ENCODE measurements around the gene ABCA13.

The ABCA13 gene

DNA sequence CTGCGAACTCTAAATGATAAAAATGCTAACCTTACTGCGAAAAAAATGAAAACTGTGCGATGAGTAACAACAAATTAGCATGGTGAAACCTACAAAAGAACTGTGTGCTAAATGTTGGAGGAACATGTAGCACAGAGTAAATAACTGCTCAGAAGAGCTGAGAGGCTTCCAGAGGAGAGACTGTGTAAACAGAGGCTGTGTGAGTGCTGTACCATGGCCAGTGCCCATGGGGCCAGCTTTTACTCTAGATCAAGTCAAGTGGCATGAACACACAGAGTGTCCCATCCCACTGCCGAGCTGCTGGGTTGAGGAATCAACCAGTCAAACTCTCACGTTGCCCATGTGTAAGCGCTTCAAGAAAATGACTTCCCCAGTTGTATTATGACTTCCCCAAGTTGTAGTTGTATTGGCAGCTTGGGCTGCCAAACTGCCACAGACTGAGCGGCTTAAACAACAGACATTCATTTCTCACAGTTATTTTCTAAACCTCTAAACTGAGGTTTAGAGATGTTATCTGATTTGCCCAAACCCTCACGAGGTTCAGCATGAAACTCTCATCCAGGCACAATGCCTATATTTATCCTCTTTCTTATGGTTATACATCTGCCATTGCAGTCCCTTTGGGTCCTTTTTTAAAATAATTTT, 270.7 kb downstream of the ABCA13 start:
- Mint-ChIP-seq H3K36me3 (ENCODE audit: low read depth) (no peaks in the 10 kb centered on the region), H3K27ac (no peak overlapping the region), H3K4me3 (no peak overlapping the region), H3K9me3 (peaks cover 11% of the 10 kb centered on the region), H3K27me3 (ENCODE audit: low read depth) (peaks cover 3% of the 10 kb centered on the region), H3K4me1 (ENCODE audit: low read depth) (peaks cover 11% of the 10 kb centered on the region)
- DNase-seq (ENCODE audit: low spot score) = no peak

DNA sequence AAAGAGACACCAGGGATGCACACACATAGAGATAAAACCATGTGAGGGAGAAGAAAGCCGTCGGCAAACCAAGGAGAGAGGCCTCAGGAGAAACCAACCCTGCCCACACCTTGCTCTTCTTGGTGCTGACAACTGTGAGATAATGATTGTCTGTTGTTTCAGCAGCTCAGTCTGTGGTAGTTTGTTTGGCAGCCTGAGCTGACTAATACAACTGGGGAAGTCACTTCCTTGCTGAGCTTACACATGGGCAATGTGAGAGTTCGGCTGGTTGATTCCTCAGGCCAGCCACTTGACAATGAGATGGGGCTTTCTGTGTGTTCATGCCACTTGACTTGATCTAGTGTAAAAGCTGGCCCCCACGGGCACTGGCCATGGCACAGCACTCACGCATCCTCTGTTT, 271.8 kb downstream of the ABCA13 start:
- Mint-ChIP-seq H3K36me3 (ENCODE audit: low read depth) (no peaks in the 10 kb centered on the region), H3K27ac (no peak overlapping the region), H3K27me3 (ENCODE audit: low read depth) (no peaks in the 10 kb centered on the region), H3K4me1 (ENCODE audit: low read depth) (peaks cover 11% of the 10 kb centered on the region), H3K4me3 (no peak overlapping the region), H3K9me3 (peaks cover 11% of the 10 kb centered on the region)
- DNase-seq (ENCODE audit: low spot score) = no peak

DNA sequence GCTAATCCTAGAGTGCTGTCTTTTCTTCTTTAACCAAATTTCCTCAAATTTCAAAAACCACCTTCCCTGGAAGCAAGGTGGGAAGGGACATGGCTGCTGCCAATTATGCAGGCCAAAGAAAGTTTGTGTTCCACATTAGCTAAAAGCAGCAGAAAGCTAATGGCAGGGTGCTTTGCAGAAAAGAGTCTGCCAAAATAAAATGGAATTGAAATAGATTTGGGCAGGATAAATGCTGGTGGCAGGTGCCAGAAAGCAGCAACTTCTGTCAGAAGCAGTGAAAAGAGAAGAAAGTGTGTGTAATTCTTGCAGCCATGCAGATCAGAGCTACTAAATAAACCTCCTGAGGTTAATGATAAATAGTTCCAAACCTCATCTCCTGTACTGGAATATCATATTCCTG, 275.5 kb downstream of the ABCA13 start:
- no peaks in the 10 kb centered on the region for H3K36me3 Mint-ChIP-seq (ENCODE audit: low read depth)

DNA sequence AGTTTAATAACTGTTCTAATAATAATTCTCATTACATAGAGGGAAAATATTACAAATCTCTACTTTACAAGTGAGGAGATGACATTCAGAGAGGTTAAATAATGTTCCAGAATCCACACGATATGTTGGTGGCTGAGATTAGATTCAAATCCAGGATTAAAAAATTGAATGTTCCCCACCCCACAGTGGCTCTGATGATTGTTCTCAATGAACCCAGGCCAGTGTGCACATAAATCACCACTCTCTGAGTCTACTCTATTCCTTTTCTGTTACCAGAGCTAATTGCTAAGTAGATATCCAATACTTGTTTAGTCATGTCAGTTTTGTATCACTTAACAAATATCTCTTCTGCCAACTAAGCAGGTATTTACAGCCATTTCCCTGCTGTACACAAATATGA, 281.0 kb downstream of the ABCA13 start:
- Mint-ChIP-seq H3K27me3 (ENCODE audit: low read depth) (peaks cover 2% of the 10 kb centered on the region), H3K36me3 (ENCODE audit: low read depth) (no peaks in the 10 kb centered on the region), H3K4me1 (ENCODE audit: low read depth) (no peaks in the 10 kb centered on the region), H3K9me3 (no peaks in the 10 kb centered on the region), H3K4me3 (no peak overlapping the region), H3K27ac (no peak overlapping the region)
- DNase-seq (ENCODE audit: low spot score) = no peak

More for the DNA sequence above, 275.5 kb downstream of the ABCA13 start:
- Mint-ChIP-seq H3K27me3 (ENCODE audit: low read depth) (peaks cover 2% of the 10 kb centered on the region), H3K9me3 (peaks cover 11% of the 10 kb centered on the region), H3K27ac (no peak overlapping the region), H3K4me1 (ENCODE audit: low read depth) (peaks cover 11% of the 10 kb centered on the region), H3K4me3 (no peak overlapping the region)
- no peak for DNase-seq (ENCODE audit: low spot score)

DNA sequence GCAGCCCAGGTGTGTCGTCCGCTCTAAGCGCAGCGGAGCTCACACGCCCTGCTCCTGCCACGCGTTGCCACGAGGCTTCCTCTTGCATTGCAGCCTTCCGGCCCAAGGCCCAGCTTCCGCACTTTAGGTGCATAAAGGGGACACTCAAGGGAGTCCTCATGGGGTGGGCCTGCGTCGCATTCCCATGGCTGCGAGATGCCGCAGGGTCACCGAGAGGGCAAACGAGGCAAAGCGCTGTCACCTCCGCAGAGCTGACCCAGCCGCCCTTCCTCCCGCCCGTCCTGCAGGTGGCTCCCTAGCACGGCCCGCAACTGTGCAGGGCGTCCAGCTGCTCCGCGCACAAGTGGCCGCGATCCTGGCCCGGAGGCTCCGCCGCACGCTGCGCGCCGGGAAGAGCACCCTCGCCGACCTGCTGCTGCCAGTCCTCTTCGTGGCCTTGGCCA, 283.5 kb downstream of the ABCA13 start:
- no peaks in the 10 kb centered on the region for H3K9me3 Mint-ChIP-seq
- DNase-seq (ENCODE audit: low spot score) = no peak
- H3K4me3 Mint-ChIP-seq = no peak overlapping the region
- no peaks in the 10 kb centered on the region for H3K36me3 Mint-ChIP-seq (ENCODE audit: low read depth)
- H3K4me1 Mint-ChIP-seq (ENCODE audit: low read depth) = no peaks in the 10 kb centered on the region
- H3K27ac Mint-ChIP-seq = no peak overlapping the region
- H3K27me3 Mint-ChIP-seq (ENCODE audit: low read depth) = peaks cover 6% of the 10 kb centered on the region

DNA sequence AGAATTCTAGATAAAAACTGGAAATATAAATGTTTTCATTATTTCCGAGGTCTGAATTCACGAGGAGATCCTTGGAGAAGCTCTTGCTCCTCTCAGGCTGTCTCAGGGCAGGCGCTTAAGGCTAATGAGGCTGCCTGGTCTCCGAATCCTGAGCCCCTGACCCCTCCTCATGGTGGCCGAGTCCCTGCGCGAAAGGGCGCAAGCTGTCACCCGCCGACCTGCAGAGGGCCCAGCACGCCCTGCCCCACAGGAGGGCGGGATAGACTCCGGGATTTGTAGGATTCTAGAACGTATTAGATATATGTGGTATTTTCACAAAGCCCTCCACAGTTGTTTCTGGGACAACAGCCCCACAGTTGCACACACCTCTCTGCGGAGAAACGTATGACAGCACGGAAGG, 284.1 kb downstream of the ABCA13 start:
- no peaks in the 10 kb centered on the region for H3K9me3 Mint-ChIP-seq
- H3K27ac Mint-ChIP-seq = no peak overlapping the region
- no peaks in the 10 kb centered on the region for H3K36me3 Mint-ChIP-seq (ENCODE audit: low read depth)
- no peak overlapping the region for H3K4me3 Mint-ChIP-seq
- DNase-seq (ENCODE audit: low spot score) = no peak
- peaks cover 6% of the 10 kb centered on the region for H3K27me3 Mint-ChIP-seq (ENCODE audit: low read depth)
- no peaks in the 10 kb centered on the region for H3K4me1 Mint-ChIP-seq (ENCODE audit: low read depth)

DNA sequence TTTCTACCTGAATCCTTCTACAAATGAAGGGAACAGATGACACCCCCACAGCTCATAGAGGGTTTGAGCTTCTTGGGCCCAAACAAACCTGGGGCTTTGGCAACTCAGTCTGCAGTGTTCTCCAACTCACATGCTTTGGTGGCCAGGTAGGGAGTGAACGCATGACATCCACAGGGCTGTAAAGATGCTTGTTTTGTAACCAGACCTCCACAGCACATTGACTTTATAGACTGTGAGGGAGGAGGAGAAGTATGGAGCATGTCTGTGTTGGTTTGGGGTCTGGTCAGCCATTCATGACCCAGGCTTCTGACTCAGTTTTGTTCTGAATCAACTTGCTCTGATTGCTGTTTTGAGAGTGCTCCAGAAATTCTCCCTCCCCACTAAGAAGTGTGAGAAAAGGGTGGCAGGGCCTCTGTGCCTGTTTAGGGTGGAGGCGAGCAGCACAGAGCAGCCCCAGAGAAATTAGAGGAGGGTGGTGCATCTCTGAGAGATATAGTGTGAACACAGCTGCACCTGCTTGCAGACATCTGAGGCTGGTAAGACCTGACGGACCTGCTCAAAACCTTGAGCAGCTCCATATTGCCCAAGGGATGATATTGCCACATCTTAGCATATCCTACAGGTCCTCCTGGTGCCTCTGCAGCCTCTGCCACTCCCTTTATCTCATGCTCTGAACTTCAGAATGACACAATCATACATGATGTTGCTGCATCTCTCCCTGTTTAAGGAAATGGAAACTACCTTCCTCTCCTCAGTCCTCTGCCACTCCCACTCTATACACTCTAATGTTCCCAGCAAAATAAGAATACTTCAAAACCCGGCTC, 287.7 kb downstream of the ABCA13 start:
- Mint-ChIP-seq H3K4me3 (no peak overlapping the region), H3K4me1 (ENCODE audit: low read depth) (no peaks in the 10 kb centered on the region), H3K36me3 (ENCODE audit: low read depth) (no peaks in the 10 kb centered on the region), H3K27ac (no peak overlapping the region), H3K9me3 (no peaks in the 10 kb centered on the region), H3K27me3 (ENCODE audit: low read depth) (peaks cover 6% of the 10 kb centered on the region)
- DNase-seq (ENCODE audit: low spot score) = no peak

DNA sequence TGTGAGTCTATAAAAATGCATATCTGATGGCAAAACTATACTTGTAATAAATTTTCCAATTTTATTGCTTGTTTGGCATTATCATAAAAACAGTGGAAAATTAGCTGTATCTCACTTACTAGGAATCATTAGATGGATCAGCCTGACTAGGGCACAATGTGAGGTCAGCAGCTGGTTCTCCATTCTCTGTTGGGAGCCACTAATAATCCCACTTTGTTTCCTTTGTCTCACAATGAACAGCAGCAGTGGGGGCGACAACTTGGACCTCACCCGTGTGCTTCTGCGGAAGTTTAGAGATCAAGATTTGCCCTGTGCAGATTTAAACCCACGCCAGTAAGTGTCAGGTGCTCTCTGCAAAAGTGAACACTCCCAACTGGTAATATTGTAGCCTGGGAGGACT, 295.5 kb downstream of the ABCA13 start:
- H3K36me3 Mint-ChIP-seq (ENCODE audit: low read depth) = no peaks in the 10 kb centered on the region
- no peaks in the 10 kb centered on the region for H3K4me1 Mint-ChIP-seq (ENCODE audit: low read depth)
- H3K27me3 Mint-ChIP-seq (ENCODE audit: low read depth) = no peaks in the 10 kb centered on the region
- no peak for DNase-seq (ENCODE audit: low spot score)
- no peaks in the 10 kb centered on the region for H3K9me3 Mint-ChIP-seq
- H3K4me3 Mint-ChIP-seq = no peak overlapping the region
- no peak overlapping the region for H3K27ac Mint-ChIP-seq

DNA sequence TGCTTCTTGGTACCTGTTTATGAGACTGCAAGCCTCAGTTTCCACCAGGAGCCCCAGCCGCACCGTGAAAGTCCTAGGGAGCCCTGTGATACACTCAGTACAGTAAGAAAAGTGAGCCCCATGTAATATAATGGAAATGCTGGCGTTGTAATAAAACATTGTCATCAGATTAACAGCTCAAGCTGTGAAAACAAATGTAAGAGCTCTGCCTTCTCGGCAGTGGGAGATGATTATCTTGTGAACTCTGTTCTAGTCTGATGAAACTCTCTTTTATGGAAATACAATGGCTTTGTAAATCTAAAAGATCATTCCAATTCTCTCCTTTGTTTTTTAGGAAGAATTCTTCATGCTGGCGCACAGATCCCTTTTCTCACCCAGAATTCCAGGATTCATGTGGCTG, 299.9 kb downstream of the ABCA13 start:
- DNase-seq (ENCODE audit: low spot score) = no peak
- Mint-ChIP-seq H3K4me1 (ENCODE audit: low read depth) (no peaks in the 10 kb centered on the region), H3K27me3 (ENCODE audit: low read depth) (no peaks in the 10 kb centered on the region), H3K4me3 (no peak overlapping the region), H3K9me3 (no peaks in the 10 kb centered on the region), H3K27ac (no peak overlapping the region), H3K36me3 (ENCODE audit: low read depth) (no peaks in the 10 kb centered on the region)

DNA sequence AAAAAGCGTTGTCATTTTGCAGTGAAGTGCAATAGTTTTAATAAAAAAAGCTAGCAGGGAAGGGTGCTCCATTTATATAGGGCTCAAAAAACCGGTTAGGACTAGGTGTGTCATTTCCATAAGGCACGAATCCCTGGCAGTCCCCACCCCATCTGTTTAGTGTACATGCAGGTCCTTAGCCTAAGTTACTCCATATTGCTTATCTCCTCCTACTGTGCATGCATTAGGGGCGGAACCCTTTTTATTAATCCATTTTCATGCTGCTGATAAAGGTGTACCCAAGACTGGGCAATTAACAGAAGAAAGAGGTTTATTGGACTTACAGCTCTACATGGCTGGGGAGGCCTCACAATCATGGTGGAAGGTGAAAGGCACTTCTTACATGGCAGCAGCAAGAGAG, 301.4 kb downstream of the ABCA13 start:
- Mint-ChIP-seq H3K4me1 (ENCODE audit: low read depth) (no peaks in the 10 kb centered on the region), H3K27me3 (ENCODE audit: low read depth) (no peaks in the 10 kb centered on the region), H3K36me3 (ENCODE audit: low read depth) (no peaks in the 10 kb centered on the region), H3K9me3 (no peaks in the 10 kb centered on the region), H3K4me3 (no peak overlapping the region), H3K27ac (no peak overlapping the region)
- no peak for DNase-seq (ENCODE audit: low spot score)

DNA sequence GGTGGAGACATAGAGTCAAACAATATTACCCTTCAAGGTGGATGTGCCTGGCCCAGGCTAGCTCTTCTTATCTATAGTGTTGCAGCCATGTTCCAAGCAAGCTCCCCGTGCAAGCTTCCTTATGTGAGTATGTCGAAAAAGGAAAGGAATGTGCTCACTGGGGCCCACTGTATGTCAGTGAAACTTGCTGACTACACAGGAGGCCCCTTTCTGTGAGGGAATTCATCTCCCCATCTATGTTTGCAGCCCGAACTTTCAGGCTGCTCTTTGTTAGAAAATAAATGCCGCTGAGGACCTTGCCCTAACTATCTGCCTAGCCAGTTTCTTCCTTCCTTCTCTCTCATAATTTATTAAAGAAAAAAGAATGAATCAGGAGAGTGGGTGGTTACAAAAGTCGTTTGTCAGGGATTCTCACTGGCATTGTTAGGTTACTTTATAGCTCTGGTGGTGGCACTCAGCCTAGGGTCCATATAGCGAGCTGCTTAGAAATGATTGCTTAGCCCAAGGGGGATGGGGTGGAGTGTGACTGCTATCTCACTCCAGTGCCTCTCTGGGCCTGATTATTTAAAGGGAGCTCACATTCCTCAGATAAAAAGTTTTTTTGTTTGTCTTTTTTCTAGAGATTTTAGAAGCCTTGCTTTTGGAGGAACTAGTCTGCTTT, 302.1 kb downstream of the ABCA13 start:
- Mint-ChIP-seq H3K9me3 (no peaks in the 10 kb centered on the region), H3K4me1 (ENCODE audit: low read depth) (no peaks in the 10 kb centered on the region), H3K27ac (no peak overlapping the region), H3K27me3 (ENCODE audit: low read depth) (no peaks in the 10 kb centered on the region), H3K4me3 (no peak overlapping the region), H3K36me3 (ENCODE audit: low read depth) (no peaks in the 10 kb centered on the region)
- DNase-seq (ENCODE audit: low spot score) = no peak

DNA sequence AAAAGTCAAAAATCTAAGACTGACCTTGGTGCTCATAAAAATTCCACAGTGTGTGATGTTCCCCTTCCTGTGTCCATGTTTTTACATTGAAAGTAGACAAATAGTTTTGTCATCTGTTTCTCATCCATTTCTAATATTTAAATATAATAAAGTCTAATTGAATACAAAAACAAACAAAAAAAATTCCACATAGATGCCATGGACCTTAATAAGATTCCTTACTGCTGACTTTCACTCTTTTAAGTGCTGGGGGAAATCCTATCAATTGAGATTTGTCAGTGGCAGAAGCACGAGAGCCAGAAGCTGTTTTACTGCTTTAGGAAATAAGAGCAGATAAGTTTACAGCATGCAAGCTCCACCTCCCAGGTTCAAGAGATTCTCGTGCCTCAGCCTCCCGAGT, 310.0 kb downstream of the ABCA13 start:
- DNase-seq (ENCODE audit: low spot score) = no peak
- H3K27ac Mint-ChIP-seq = no peak overlapping the region
- no peaks in the 10 kb centered on the region for H3K36me3 Mint-ChIP-seq (ENCODE audit: low read depth)
- no peak overlapping the region for H3K4me3 Mint-ChIP-seq
- no peaks in the 10 kb centered on the region for H3K9me3 Mint-ChIP-seq
- no peaks in the 10 kb centered on the region for H3K27me3 Mint-ChIP-seq (ENCODE audit: low read depth)
- H3K4me1 Mint-ChIP-seq (ENCODE audit: low read depth) = no peaks in the 10 kb centered on the region

DNA sequence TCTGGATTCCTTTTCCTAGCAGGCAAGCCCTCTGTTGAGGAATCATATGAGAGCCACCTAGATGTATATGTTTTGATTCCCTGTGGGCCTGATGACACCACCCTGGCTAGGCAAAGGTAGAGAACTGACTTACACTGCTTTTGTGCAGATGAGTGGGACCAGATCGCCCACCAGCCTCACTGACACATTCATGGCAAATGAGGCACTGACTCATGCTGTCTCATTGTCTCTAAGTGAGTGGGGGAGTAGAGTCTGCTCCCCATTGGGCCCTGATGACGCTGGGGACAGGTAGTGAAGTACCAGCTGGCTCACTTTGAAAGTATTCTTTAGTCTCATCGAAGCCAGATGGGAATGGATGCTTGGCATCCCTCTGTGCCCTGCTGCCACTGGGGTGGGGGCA, 326.3 kb downstream of the ABCA13 start:
- Mint-ChIP-seq H3K4me3 (no peak overlapping the region), H3K4me1 (ENCODE audit: low read depth) (no peaks in the 10 kb centered on the region), H3K9me3 (no peaks in the 10 kb centered on the region), H3K27ac (no peak overlapping the region), H3K36me3 (ENCODE audit: low read depth) (no peaks in the 10 kb centered on the region), H3K27me3 (ENCODE audit: low read depth) (no peaks in the 10 kb centered on the region)
- no peak for DNase-seq (ENCODE audit: low spot score)

DNA sequence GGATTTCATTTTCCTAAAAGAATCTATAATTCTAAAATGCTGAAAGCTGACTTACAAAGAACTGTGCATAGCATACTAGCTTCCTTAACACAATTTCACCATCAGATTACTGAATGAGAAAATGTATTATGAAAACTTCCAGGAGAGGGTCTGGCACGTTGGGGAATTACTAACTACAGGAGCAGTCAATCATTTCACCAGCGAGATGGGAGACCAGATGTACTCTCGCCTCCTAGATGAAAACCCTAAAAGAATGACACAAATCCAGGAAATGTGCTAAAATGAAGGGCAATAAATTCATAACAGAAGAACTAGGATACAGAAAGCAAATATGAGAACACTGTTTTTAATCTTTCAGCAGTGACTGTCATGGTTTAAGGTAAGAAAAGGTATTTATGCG, 330.8 kb downstream of the ABCA13 start:
- no peaks in the 10 kb centered on the region for H3K27me3 Mint-ChIP-seq (ENCODE audit: low read depth)
- H3K4me3 Mint-ChIP-seq = no peak overlapping the region
- no peak for DNase-seq (ENCODE audit: low spot score)
- H3K36me3 Mint-ChIP-seq (ENCODE audit: low read depth) = no peaks in the 10 kb centered on the region
- H3K4me1 Mint-ChIP-seq (ENCODE audit: low read depth) = no peaks in the 10 kb centered on the region
- no peak overlapping the region for H3K27ac Mint-ChIP-seq
- no peaks in the 10 kb centered on the region for H3K9me3 Mint-ChIP-seq
